ENCODE measurements around the gene FIGNL1. TPM values are rescaled to one million over a fixed set of nuclear protein-coding genes. Genes with fewer than 3 reads are reported as not detected.

Gene FIGNL1
- 7.9 and 10.5 TPM in 2 replicates for total RNA-seq

GRCh38 chr7:50449881-50450589 lies at the start of gene FIGNL1:
TSS of gene FIGNL1 (minus strand) at chr7:50450350. CDS start at chr7:50447287, 3,063 bp downstream.

Small RNA genes within 50 kb of the gene (small RNA-seq; reads per million reads assigned to genes)
- not detected for gene RNU6-1091P

Other genes with a start within 250 kb of the FIGNL1 start
- gene IKZF1, start 145.6 kb downstream of the FIGNL1 start, total RNA-seq = not detected in 2 replicates
- gene DDC, start 115.1 kb upstream of the FIGNL1 start, total RNA-seq = not detected in 2 replicates

Measured in hair follicle dermal papilla cell (primary cell).